Adrenal gland (tissue), 12 donors: Measurements from ENCODE around the gene OR6S1. TPM values are rescaled to one million over a fixed set of nuclear protein-coding genes. Genes with fewer than 3 reads are reported as not detected.

Experiments used
- DNase-seq, 7 donors: peaks; one replicate each; pipeline ENCODE4 v3.0.0-alpha.2; 2019 to 2020
- H3K27ac ChIP-seq, 5 donors: fragments of 200-600 bp; sonication (generic) in 4 of 5; 1 replicate in 3 of 5; 2 replicates in 2 of 5; pipeline versions ENCODE4 v1.5.1 to v1.8.0; 2016 to 2020; ENCODE audit warnings: mild to moderate bottlenecking in 1 of 5
- H3K27me3 ChIP-seq: fragments of 200-600 bp; 2 replicates; pipeline ENCODE4 v1.8.0; 2021
- H3K36me3 ChIP-seq, 2 donors: fragments of 200-600 bp; replicated peaks in 1 of 2; 1 replicate in 1 of 2; 2 replicates in 1 of 2; pipeline versions ENCODE4 v1.5.1 to v1.8.0; 2018 to 2022
- H3K4me1 ChIP-seq, 2 donors: fragments of 200-600 bp; replicated peaks in 1 of 2; 1 replicate in 1 of 2; 2 replicates in 1 of 2; pipeline versions ENCODE4 v1.5.1 to v1.8.0; 2018 to 2021
- H3K4me3 ChIP-seq, 4 donors: fragments of 200-600 bp; sonication (generic) in 3 of 4; one replicate each; pipeline ENCODE4 v1.5.1; 2016 to 2018
- H3K9me3 ChIP-seq, 3 donors: fragments of 200-600 bp; sonication (generic) in 1 of 3; replicated peaks in 1 of 3; 1 replicate in 2 of 3; 2 replicates in 1 of 3; pipeline versions ENCODE4 v1.5.1 to v1.8.0; 2016 to 2021
- CTCF ChIP-seq, 6 experiments: fragments of 450-650 bp in 4 of 6; fragments of 200-600 bp in 2 of 6; sonication (generic) in 1 of 6; IDR thresholded peaks; 1 replicate in 5 of 6; 2 replicates in 1 of 6; pipeline versions ENCODE4 v1.5.1 to v1.8.0; 2016 to 2021; ENCODE audit warnings: antibody characterized with exemption in 6 of 6, mild to moderate bottlenecking in 2 of 6, moderate library complexity in 1 of 6
- POLR2A ChIP-seq, 2 donors: fragments of 450-650 bp; IDR thresholded peaks; one replicate each; pipeline ENCODE4 v1.6.1; 2017; ENCODE audit warnings: antibody characterized with exemption in 2 of 2, mild to moderate bottlenecking in 2 of 2, moderate library complexity in 1 of 2
- WGBS, 4 donors: extraction: QIAGEN DNeasy Blood & Tissue Kit in 2 of 4; methylation state at CpG; one replicate each; pipeline versions ENCODE4 v1.1.5 to v1.1.7; 2013 to 2017; 5-methylcytosine and 5-hydroxymethylcytosine counted together
- intact Hi-C, 2 donors: fragments of 100-400 bp; cut with DNase I; formaldehyde crosslinking; loops; one replicate each; pipeline versions ENCODE4 v1.14.1 to v1.15.0; 2022 to 2023
- polyA plus RNA-seq, 3 donors: library from polyadenylated mRNA; stranded (reverse); fragments of 200-250 nt in 2 of 3; fragments of 350-450 nt in 1 of 3; fragmentation: Illumina TruSeq in 1 of 3; extraction: RNeasy Lipid Tissue Mini Kit (QIAGEN cat#74804) in 1 of 3; gene quantifications; one replicate each; pipeline ENCODE4 v1.2.3, GENCODE V29; 2013 to 2014
- total RNA-seq, 9 donors: library from RNA; depleted of rRNA in 4 of 9; stranded (reverse); fragments of >200 nt in 4 of 9; fragments of 120-200 nt in 1 of 9; fragmentation: NEBNext Ultra II Directional in 1 of 9; extraction: Animal tissue kit (Norgen Biotek cat#: 25700) in 1 of 9; gene quantifications; one replicate each; pipeline versions ENCODE4 v1.1.0 to v1.2.4, GENCODE V29; 2013 to 2023
- donor health status: healthy with polysubstance abuse.
- donor health status: Bipolar disorder and iron deficiency.
- donor health status: DM: yes; HTN: yes; CAD: no.
- donor health status: DM: no; HTN: no; CAD: no.
- donor health status: DM: no; HTN: no; CAD: no.
- donor health status: DM: yes; HTN: yes; CAD: no.

Gene OR6S1
- total and polyA plus RNA-seq, 12 donors, result not detected

DNA sequence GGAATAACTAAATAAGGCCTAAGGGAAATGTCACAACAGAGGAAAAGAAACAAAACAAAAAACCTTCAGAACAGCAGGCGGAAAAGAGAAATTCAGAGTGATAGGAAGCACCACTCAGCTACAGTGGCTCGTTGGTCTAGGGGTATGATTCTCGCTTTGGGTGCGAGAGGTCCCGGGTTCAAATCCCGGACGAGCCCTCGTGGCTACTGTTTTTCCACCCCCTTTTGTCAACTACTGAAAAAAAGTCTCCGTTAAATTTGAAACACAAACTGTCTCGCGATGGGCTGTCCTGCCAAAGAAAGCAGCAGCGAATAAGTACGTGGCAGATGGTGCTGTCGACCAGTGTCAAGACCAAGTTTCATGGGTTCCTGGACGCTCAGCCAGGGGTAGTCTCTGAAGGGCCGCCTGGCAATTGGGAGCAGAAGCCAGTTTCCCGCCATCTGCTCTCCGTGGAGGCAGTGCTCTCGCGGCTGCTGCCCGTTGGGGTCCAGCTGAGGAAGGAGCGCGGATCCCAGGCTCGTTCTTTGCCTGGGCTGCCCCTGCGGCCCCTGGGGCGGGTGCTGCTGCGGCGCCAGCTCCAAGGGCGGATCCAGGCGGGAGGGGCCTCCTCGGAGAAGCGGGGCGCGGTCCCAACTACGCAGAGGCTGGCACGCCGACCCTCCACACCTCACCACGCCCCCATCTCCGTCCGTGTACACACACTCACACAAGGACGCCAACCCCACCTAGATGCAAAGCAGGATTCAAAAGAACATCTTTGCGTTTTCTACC lies 42.6 kb upstream of the OR6S1 start, which contains the start of gene RNASE4:
TSS of gene RNASE4 (plus strand) at position 670 of the 771 bp plus-strand sequence. CDS start 14,812 bp downstream, outside the sequence.
- WGBS, 4 donors, result 0% methylated on average over 18 to 42 of the region's 42 CpGs
- intact Hi-C loops, result loop anchor here (2.0 to 10.0 kb wide), 3 partner anchors 71 to 359 kb away; no protein-coding TSS in a partner anchor
- H3K9me3 ChIP-seq, result no peaks in the 10 kb centered on the region
- no peaks in the 10 kb centered on the region for H3K27me3 ChIP-seq
- peak within 1 kb of the TSS; percentile 2 to 66 (median 41) for H3K4me3 ChIP-seq
- peaks cover 11 to 21% of the 10 kb centered on the region in 2 donors for H3K4me1 ChIP-seq
- H3K27ac ChIP-seq, result peak within 1 kb of the TSS; percentile 95 to 100 (median 100)
- no peaks in the 10 kb centered on the region for H3K36me3 ChIP-seq
- DNase-seq, result peak; percentile 69 to 91 (median 78)
- TF ChIP-seq CTCF (IDR thresholded peaks at IDR 0.05) (peak in 1 of 6 experiments; percentile 31), POLR2A (IDR thresholded peaks at IDR 0.05) (peak in 1 of 2 donors; percentile 20)

- H3K27me3 ChIP-seq, result no peaks in the 10 kb centered on the region
- no peaks in the 10 kb centered on the region for H3K36me3 ChIP-seq
- 0 to 2% (median 0%) methylated on average over 13 to 38 of the region's 38 CpGs for WGBS, 4 donors
- DNase-seq, result peak; percentile 75 to 94 (median 83)
- TF ChIP-seq POLR2A (IDR thresholded peaks at IDR 0.05), result no peak
- no peak for TF ChIP-seq CTCF (IDR thresholded peaks at IDR 0.05)
- intact Hi-C loops, result loop anchor here (2.0 to 10.0 kb wide), 3 partner anchors 71 to 359 kb away; no protein-coding TSS in a partner anchor
- H3K27ac ChIP-seq, result peak overlapping the region; percentile 95 to 100 (median 100)
- peaks cover 11 to 21% of the 10 kb centered on the region in 2 donors for H3K4me1 ChIP-seq
- no peaks in the 10 kb centered on the region for H3K9me3 ChIP-seq
- peak overlapping the region; percentile 44 to 87 (median 64) for H3K4me3 ChIP-seq
These were observed 41.8 kb upstream of the OR6S1 start for GRCh38 chr14:20683125-20683890.

- no peaks in the 10 kb centered on the region for H3K27me3 ChIP-seq
- H3K4me1 ChIP-seq, result peaks cover 11 to 21% of the 10 kb centered on the region in 2 donors
- TF ChIP-seq CTCF (IDR thresholded peaks at IDR 0.05) (peak in 1 of 6 experiments; percentile 2), POLR2A (IDR thresholded peaks at IDR 0.05) (peak; percentile 93 to 95)
- H3K27ac ChIP-seq, result peak overlapping the region; percentile 95 to 100 (median 100)
- no peaks in the 10 kb centered on the region for H3K9me3 ChIP-seq
- no peaks in the 10 kb centered on the region for H3K36me3 ChIP-seq
- DNase-seq, result peak; percentile 86 to 96 (median 91)
- 0 to 1% (median 0%) methylated on average over 29 to 40 of the region's 40 CpGs for WGBS, 4 donors
- peak overlapping the region; percentile 44 to 87 (median 64) for H3K4me3 ChIP-seq
- intact Hi-C loops, result loop anchor here (2.0 to 10.0 kb wide), 3 partner anchors 70 to 358 kb away; no protein-coding TSS in a partner anchor
These were observed 41.1 kb upstream of the OR6S1 start for GRCh38 chr14:20682435-20683124.
